Measurements from ENCODE around the gene HASPIN.

Gene HASPIN

DNA sequence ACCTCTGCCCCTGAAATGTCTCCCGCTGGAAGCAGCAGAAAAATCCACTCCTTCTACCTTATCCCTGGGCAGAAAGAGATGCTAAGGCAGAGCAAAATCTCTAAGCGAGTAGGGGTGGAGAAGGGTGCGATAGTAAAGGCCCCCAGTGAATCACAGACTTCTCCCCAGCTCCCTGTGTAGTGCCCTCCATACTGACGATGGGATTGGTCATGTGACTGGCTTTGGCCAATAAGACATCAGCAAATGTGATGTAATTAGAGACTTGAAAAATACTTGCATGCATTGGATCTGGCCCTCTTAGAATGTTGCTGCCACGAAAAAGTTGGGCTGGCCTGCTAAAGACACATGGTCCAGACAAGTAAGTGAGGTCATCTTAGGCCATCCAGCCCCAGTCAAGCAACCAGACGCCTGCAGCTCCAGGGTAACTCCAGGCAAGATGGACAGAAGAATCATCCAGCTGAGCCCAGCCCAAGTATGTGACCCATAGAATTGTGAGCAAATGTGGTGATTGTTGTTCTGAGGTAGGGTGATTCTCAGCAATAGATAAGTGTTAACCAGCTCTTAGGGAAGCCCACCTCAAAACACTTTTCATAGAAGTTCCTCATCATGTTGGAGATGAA is 36.0 kb downstream of the HASPIN start:
- ATAC-seq (no peak), DNase-seq (no peak)
- peaks cover 11% of the 10 kb centered on the region for H3K9me3 Mint-ChIP-seq
- H3K27me3 Mint-ChIP-seq: peaks cover 12% of the 10 kb centered on the region
- peaks cover 13% of the 10 kb centered on the region for H3K36me3 Mint-ChIP-seq (ENCODE audit: low read depth)
- peaks cover 32% of the 10 kb centered on the region for H3K4me1 Mint-ChIP-seq
- H3K27ac Mint-ChIP-seq: no peak overlapping the region
- H3K4me3 Mint-ChIP-seq: no peak overlapping the region

DNA sequence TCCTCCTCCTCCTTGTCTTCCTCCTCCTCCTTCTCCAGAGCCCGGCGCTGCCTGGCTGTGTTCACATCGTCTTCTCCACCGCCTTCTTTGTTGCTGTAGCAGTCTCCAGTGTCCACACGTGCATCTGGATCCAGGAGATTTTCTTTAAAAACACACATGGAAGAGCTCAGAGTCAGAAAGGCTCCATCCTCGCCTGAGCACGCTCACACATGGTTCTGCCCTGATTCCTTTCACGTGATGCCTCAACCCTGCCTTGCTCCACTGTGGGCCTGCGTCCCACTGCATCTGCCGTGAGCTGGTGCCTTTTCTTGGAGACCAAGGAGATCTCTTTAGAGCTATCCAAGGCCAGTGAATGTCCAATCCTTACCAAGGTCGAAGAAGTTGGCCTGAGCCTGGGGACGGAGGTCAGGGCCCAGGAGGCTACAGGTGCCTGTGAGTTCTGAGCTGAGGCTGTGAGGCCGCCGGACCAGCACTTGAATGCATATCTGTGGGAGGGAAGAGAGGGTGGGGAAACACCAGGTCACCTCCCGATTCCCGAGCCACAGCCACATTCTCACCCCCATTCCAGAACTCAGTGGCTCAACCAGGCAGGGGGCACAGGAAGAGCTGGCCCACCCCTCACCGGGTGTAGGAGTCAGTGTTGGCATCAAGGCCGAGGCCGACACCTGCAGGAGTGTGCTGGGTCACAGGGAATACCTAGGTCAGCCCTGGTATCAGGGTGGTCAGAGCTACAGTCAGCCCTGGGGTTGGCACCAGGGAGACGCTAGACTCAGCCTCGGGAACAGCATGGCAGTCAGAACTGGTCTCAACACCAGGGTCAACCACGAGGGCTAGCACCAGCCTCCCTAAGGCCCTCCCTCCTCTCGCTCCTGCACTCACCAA is 37.6 kb downstream of the HASPIN start:
- Mint-ChIP-seq H3K4me3 (no peak overlapping the region), H3K9me3 (peaks cover 11% of the 10 kb centered on the region), H3K27me3 (peaks cover 17% of the 10 kb centered on the region), H3K36me3 (ENCODE audit: low read depth) (peaks cover 13% of the 10 kb centered on the region), H3K4me1 (peaks cover 44% of the 10 kb centered on the region), H3K27ac (peak overlapping the region; percentile 3)
- ATAC-seq (no peak), DNase-seq (no peak)

DNA sequence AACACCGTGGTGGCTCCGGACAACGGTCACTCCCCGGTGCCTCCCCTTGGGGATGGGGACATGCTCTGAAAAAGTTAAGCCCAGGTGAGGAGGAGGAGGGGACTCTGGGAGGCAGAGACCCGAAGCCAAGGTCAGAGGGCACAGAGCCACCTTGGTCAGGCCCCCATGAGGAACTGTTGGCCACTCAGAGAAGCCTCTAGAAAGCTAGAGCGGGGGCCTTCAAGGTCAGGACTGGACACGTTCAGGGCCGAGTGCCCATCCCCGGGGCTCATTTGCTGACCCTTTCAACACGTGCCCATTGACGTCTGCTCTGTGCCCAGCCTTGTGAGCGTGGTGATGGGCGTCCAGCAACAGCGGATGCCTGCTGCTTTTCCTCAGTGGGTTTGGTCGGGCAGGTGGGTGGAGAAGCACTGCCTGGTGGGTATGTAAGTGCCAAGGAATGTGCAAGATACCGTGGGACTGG is 38.2 kb downstream of the HASPIN start:
- Mint-ChIP-seq H3K27ac (no peak overlapping the region), H3K4me1 (peaks cover 49% of the 10 kb centered on the region), H3K27me3 (peaks cover 17% of the 10 kb centered on the region), H3K4me3 (no peak overlapping the region), H3K36me3 (ENCODE audit: low read depth) (peaks cover 13% of the 10 kb centered on the region), H3K9me3 (peaks cover 11% of the 10 kb centered on the region)
- ATAC-seq (no peak), DNase-seq (no peak)

DNA sequence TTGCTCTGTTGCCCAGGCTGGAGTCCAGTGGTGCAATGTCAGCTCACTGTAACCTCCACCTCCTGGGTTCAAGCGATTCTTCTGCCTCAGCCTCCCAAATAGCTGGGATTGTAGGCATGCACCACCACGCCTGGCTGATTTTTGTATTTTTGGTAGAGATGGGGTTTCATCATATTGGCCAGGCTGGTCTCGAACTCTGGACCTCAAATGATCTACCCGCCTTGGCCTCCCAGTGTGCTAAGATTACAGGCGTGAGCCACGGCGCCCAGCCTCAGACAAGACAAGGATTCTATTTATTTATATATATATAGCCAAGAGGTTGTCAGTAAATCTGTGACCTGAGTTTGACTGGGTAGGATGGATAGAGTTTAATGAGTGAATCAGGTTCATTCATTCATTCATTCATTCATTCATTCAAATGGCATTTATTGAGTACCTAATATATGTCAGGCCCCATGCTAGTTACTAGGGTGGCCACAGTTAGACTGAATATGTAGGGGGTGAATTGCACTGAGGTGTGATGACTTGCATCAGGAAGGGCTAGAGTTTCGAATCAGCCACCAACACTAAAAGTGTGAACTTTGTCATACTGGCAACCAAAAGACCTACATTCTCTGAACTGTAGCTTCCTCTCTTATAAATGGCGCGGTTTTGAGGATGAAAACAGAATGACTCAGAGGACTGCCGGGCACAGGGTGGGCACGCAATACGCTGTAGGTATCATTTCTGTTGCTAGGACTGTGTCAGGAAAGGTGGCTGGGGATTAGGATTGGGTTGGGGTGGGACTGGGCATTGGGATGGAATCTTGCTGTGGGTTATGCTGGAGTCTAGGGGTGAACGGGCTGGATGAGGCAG is 39.4 kb downstream of the HASPIN start:
- Mint-ChIP-seq H3K27ac (peak overlapping the region; percentile 76), H3K4me1 (peaks cover 55% of the 10 kb centered on the region), H3K36me3 (ENCODE audit: low read depth) (peaks cover 13% of the 10 kb centered on the region), H3K27me3 (peaks cover 17% of the 10 kb centered on the region), H3K9me3 (peaks cover 11% of the 10 kb centered on the region), H3K4me3 (peak overlapping the region; percentile 60)
- peak; percentile 56 for DNase-seq
- ATAC-seq: peak; percentile 73

- ATAC-seq (no peak), DNase-seq (no peak)
- Mint-ChIP-seq H3K36me3 (ENCODE audit: low read depth) (peaks cover 15% of the 10 kb centered on the region), H3K9me3 (peaks cover 11% of the 10 kb centered on the region), H3K27me3 (peaks cover 22% of the 10 kb centered on the region), H3K4me3 (peak overlapping the region; percentile 60), H3K27ac (peak overlapping the region; percentile 76), H3K4me1 (peaks cover 62% of the 10 kb centered on the region)
These were observed 40.1 kb downstream of the HASPIN start for GRCh38 chr17:3763777-3764170.

DNA sequence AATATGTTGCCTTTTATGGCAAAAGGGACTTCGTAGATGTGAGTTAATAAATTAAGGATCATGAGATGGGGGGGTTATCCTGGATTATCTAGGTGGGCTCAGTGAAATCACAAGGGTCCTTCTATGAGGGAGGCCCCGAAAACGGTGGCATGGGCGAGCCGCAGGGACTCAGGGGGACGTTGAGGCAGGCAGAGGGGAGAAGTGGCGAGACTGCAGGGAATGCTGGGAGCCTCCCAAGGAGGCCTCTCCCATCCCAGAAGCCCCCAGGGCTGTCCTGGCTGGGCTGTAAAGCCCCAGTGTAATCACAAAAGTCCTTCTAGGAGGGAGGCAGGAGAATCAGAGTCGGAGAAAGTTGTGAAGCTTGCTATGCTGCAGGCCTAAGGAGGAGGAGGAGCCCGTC is 42.3 kb downstream of the HASPIN start:
- Mint-ChIP-seq H3K27me3 (peaks cover 21% of the 10 kb centered on the region), H3K4me1 (peaks cover 81% of the 10 kb centered on the region), H3K36me3 (ENCODE audit: low read depth) (peaks cover 2% of the 10 kb centered on the region), H3K4me3 (no peak overlapping the region), H3K27ac (peak overlapping the region; percentile 76), H3K9me3 (no peaks in the 10 kb centered on the region)
- DNase-seq: no peak
- ATAC-seq: no peak

DNA sequence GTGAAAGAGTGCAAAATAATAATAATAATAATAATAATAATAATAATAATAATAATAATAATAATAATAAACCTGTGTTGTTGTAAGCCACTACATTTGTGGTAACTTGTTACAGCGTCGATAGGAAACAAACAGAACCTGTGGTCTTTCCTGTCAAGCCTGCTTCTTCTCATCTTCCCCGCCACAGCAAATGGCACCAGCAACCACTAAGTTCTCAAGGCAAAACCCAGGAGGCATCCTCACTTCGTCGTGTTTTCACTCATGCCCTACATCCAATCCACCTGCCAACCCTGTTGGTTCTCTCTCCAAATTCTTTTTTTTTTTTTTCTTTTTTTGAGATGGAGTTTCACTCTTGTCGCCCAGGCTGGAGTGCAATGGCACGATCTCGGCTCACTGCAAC is 43.1 kb downstream of the HASPIN start:
- H3K4me3 Mint-ChIP-seq: no peak overlapping the region
- H3K4me1 Mint-ChIP-seq: peaks cover 89% of the 10 kb centered on the region
- ATAC-seq: no peak

GRCh38 chr17:3768341-3768740 is 44.6 kb downstream of the HASPIN start:
- Mint-ChIP-seq H3K4me1 (peaks cover 81% of the 10 kb centered on the region), H3K36me3 (ENCODE audit: low read depth) (peaks cover 2% of the 10 kb centered on the region)

More for the DNA sequence above, 43.1 kb downstream of the HASPIN start:
- Mint-ChIP-seq H3K27me3 (peaks cover 19% of the 10 kb centered on the region), H3K36me3 (ENCODE audit: low read depth) (peaks cover 2% of the 10 kb centered on the region), H3K9me3 (no peaks in the 10 kb centered on the region), H3K27ac (no peak overlapping the region)
- DNase-seq: no peak

DNA sequence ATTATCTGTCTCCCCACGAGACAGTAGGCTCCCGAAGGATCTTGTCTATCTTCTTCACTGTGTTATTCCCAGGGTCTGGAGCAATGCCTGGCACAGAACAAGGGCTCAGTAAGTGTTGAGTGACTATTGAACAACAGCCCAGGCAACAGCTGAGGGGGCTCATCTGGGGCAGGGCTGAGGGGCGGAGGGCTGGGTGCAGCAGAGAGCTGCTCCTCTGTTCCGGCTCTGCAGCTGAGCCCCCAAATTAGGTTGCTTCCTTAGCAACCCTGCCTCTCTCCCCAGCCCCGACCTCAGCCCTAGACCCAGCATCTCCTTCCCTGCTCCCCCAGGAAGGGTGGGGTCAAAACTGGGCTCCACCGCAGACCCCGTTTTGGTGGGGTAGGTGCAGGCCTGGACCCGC is 45.1 kb downstream of the HASPIN start:
- DNase-seq (no peak), ATAC-seq (no peak)
- Mint-ChIP-seq H3K9me3 (no peaks in the 10 kb centered on the region), H3K27me3 (peaks cover 25% of the 10 kb centered on the region), H3K4me1 (peaks cover 77% of the 10 kb centered on the region), H3K27ac (no peak overlapping the region), H3K36me3 (ENCODE audit: low read depth) (peaks cover 2% of the 10 kb centered on the region), H3K4me3 (no peak overlapping the region)

More at GRCh38 chr17:3768341-3768740, 44.6 kb downstream of the HASPIN start:
- H3K27me3 Mint-ChIP-seq: peaks cover 25% of the 10 kb centered on the region
- no peaks in the 10 kb centered on the region for H3K9me3 Mint-ChIP-seq
- ATAC-seq: no peak
- no peak for DNase-seq
- H3K4me3 Mint-ChIP-seq: no peak overlapping the region
- H3K27ac Mint-ChIP-seq: no peak overlapping the region

DNA sequence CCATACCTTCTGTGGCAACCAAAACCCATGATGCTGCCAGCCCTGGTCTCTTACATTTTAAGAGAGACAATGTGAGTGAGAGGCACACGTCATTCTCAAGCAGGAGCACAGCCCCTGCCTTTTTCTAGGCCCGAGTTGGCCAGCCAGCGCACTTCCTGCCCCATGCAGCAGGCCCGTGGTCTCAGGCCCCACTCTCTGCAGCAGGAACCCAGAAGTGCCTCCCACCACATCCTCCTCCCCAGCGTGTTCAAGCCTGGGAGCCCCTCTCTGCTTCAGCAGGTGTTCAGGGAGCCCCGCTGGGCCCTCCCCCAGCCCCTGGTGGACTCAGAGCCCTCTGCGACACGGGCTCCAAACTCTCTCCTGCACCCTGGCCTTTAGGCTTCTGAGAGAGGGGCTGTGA is 46.8 kb downstream of the HASPIN start:
- ATAC-seq (peak; percentile 26), DNase-seq (peak; percentile 46)
- H3K27ac Mint-ChIP-seq: no peak overlapping the region
- peaks cover 60% of the 10 kb centered on the region for H3K4me1 Mint-ChIP-seq
- no peaks in the 10 kb centered on the region for H3K9me3 Mint-ChIP-seq
- peaks cover 21% of the 10 kb centered on the region for H3K27me3 Mint-ChIP-seq
- no peak overlapping the region for H3K4me3 Mint-ChIP-seq
- peaks cover 2% of the 10 kb centered on the region for H3K36me3 Mint-ChIP-seq (ENCODE audit: low read depth)

- peak; percentile 58 for ATAC-seq
- Mint-ChIP-seq H3K27ac (no peak overlapping the region), H3K4me1 (peaks cover 53% of the 10 kb centered on the region)
These were observed 47.4 kb downstream of the HASPIN start for GRCh38 chr17:3771140-3771539.

DNA sequence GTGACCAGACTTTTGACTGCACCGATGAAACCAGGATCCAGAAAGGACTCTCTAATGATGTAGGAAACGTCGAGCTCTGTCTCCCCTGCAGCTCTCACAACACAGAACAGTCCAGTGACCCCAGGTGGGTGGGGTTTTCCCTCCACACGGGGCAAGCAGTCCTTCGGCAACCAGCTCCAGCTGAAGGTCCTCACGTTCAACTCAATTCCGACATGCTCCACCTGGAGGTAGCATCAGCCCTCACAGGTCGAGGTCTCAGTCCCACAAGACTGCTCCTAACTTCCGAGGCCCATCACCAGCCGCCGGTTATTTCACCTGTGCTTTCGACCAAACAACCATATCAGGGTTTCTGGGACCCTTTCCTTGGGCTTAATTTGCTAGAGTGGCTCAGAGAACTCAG is 49.1 kb downstream of the HASPIN start:
- ATAC-seq: no peak
- no peak overlapping the region for H3K4me3 Mint-ChIP-seq

More at GRCh38 chr17:3771140-3771539, 47.4 kb downstream of the HASPIN start:
- no peak overlapping the region for H3K4me3 Mint-ChIP-seq
- H3K27me3 Mint-ChIP-seq: peaks cover 20% of the 10 kb centered on the region
- no peak for DNase-seq
- peaks cover 2% of the 10 kb centered on the region for H3K36me3 Mint-ChIP-seq (ENCODE audit: low read depth)
- no peaks in the 10 kb centered on the region for H3K9me3 Mint-ChIP-seq

GRCh38 chr17:3773511-3773910 is 49.8 kb downstream of the HASPIN start:
- Mint-ChIP-seq H3K27ac (no peak overlapping the region), H3K27me3 (peaks cover 13% of the 10 kb centered on the region), H3K36me3 (ENCODE audit: low read depth) (peaks cover under 1% of the 10 kb centered on the region), H3K9me3 (no peaks in the 10 kb centered on the region), H3K4me3 (no peak overlapping the region), H3K4me1 (peaks cover 35% of the 10 kb centered on the region)
- no peak for ATAC-seq
- no peak for DNase-seq

More for the DNA sequence above, 49.1 kb downstream of the HASPIN start:
- Mint-ChIP-seq H3K27me3 (peaks cover 16% of the 10 kb centered on the region), H3K9me3 (no peaks in the 10 kb centered on the region), H3K36me3 (ENCODE audit: low read depth) (peaks cover 2% of the 10 kb centered on the region), H3K4me1 (peaks cover 41% of the 10 kb centered on the region), H3K27ac (no peak overlapping the region)
- no peak for DNase-seq

GRCh38 chr17:3773966-3774365 is 50.3 kb downstream of the HASPIN start:
- ATAC-seq (no peak), DNase-seq (no peak)
- H3K27me3 Mint-ChIP-seq: peaks cover 10% of the 10 kb centered on the region
- no peak overlapping the region for H3K27ac Mint-ChIP-seq
- H3K36me3 Mint-ChIP-seq (ENCODE audit: low read depth): no peaks in the 10 kb centered on the region
- peaks cover 31% of the 10 kb centered on the region for H3K4me1 Mint-ChIP-seq
- H3K4me3 Mint-ChIP-seq: no peak overlapping the region
- no peaks in the 10 kb centered on the region for H3K9me3 Mint-ChIP-seq
